HG03354 (cell line): Measurements from ENCODE around the gene AIRE.

Source experiments
- ATAC-seq: cut with Tn5 transposase; IDR thresholded peaks from one replicate; pipeline ENCODE4 v1.9.1; 2021; ENCODE audit warnings: mild to moderate bottlenecking; ENCODE audit not compliant: unreplicated experiment, poor library complexity, severe bottlenecking

AIRE gene

DNA sequence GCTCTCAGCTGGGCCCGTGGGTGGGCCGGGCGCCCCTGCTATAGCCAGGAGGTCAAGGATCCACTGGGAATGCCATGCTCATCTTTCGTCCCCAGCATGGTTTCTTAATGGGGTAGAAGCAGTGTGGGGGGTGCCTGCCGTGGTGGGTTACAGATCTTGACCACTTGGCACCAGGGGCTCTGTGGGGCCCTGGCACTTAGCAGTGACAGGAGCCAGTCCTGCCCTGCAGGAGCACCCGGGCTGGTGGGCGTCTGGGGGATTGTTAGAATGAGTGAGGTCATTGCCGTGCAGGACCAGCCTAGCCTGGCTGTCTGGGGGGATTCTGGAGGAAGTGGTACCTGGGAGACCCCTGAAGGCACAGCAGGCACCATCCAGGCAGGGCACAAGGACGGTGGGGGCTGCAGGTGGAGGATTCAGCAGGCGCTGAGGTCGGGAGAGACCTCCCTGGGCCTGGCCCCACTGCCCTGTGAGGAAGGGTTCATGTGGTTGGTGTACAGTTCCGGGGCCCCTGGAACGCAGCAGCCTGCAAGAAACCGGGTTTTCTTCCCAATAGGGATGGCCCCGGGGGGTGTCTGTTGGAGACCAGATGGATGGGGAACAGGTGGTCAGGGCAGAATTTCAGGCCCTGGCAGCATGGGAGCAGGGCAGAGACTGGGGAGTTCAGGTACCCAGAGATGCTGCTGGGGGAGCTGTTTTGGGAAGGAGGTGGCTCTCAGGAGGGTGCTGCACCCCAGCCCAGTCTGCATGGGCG is 4.8 kb downstream of the AIRE start:
- no peak for ATAC-seq

DNA sequence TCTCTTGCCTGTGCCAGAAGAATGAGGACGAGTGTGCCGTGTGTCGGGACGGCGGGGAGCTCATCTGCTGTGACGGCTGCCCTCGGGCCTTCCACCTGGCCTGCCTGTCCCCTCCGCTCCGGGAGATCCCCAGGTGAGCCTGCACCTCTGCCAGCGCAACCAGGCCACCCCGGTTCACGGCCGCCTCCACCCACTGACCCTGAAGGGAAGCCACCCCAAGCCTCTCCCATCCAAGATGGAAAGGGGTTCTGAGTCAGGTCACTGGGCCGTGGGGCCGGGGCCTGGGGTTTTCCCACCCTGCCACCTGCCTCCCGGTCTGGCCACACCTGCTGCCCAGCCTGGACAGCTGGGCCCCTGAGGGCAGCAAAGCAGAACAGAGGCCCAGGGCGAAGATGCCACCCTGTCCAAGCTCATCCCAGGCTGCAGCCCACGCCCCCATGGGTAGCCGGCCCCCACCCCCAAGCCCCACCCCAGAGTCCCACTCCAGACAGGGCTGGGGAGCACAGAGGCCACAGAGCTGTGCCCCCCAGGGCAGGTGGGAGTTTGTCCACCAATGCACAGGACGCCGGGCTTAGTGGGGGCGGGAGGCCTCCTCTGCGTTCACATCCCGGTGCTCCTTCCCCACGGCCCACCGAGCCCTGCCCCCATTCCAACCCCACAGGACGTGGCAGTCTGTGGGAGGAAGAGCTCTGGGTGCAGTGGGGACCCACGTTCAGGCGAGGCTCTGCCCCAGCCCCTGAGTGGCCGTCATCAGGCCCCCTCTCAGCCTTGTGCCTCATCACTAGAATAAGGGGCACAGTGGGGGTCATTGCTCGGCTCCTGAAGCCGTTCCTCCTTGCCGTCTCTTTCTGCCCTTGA is 5.6 kb downstream of the AIRE start:
- no peak for ATAC-seq

DNA sequence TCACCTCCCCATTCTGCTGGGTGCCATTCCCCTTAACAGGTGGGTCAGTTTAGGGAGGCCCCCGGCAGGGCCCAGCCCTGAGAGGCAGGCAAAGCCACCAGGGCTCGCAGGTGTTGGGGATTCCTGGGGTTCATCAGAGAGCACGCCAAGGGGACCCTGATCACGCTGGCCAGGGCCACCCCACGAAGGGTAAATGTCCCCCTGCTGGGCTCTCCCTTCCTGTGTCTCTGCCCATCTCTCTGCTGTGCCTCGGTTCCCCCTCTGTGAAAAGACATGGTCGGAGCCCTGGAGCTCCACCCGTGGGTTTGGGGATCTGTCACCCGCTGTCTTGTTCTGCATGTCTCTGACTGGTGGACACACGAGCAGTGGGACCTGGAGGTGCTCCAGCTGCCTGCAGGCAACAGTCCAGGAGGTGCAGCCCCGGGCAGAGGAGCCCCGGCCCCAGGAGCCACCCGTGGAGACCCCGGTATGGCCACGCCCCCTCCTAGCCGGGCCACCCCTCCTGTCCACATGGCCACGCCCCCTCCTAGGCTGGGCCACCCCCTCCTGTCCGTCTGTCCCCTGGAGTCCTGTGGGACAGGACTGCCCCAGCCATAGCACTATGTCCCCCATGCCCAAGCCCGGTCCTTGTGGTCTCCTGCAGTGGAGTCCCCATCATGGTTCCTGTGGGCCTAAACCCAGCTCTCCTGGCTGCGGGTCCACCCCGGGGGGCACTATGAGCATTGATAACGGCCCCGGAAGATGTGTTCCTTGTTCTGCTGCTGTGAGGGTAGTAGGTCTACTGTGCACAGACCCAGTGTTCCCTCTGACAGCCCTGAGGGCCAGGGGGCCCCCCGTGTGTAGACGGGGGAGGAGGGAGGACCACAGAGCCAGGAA is 6.5 kb downstream of the AIRE start:
- no peak for ATAC-seq

- ATAC-seq = no peak
Measured at GRCh38 chr21:44292812-44293195, 7.1 kb downstream of the AIRE start.

- no peak for ATAC-seq
Measured at GRCh38 chr21:44293551-44294231, 8.0 kb downstream of the AIRE start.

- no peak for ATAC-seq
Measured at GRCh38 chr21:44294391-44295162, 8.9 kb downstream of the AIRE start.

- ATAC-seq = no peak
Measured at GRCh38 chr21:44295163-44295573, 9.5 kb downstream of the AIRE start.

GRCh38 chr21:44295646-44296045 is 10.0 kb downstream of the AIRE start:
- no peak for ATAC-seq

- ATAC-seq = no peak
Measured at GRCh38 chr21:44296103-44296519, 10.4 kb downstream of the AIRE start.

DNA sequence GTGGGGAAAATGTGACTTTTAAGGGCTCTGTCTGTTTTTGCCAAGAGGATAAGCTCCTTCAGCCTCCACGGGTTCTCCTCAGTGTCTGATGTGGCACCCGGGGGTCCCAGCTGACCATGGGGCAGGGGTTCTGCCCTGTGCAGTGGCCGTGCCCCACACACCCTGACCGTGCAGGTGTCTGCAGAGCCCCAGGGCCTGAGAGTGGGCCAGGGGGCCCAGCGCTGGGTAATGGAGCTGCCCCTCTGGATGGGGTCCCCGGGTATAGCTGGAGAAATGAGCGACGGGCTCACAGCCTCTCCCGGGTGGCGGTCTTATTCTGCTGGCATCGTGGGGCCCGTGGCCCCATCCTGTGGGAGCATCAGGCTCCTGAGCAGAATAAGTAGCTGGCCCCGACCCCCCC is 11.2 kb downstream of the AIRE start:
- ATAC-seq = no peak

- ATAC-seq = no peak
Measured at GRCh38 chr21:44297525-44298290, 12.0 kb downstream of the AIRE start.

GRCh38 chr21:44298301-44298700 is 12.6 kb downstream of the AIRE start:
- no peak for ATAC-seq

DNA sequence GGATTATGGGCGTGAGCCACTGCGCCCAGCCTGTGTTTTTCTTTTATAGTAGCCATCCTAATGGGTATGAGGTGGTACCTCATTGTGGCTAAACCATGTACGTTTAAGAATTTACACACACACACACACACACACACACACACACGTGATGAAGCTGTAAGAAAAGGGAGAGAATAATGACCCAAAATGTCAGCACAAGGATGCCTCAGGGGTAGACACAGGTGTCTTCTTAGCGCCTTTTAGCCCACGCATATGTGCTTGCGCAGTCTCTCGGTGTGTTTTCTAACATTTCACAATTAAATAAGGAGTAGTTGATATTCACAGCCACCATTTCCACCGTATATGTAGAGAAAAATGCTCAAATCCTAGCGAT is 13.4 kb downstream of the AIRE start:
- no peak for ATAC-seq

- ATAC-seq = peak; percentile 62
Measured at GRCh38 chr21:44299458-44300261, 14.0 kb downstream of the AIRE start, which contains the start of gene PFKL. PFKL (plus strand) TSS chr21:44300053; CDS start chr21:44300106, 53 bp downstream.

- ATAC-seq = peak; percentile 28
Measured at GRCh38 chr21:44300262-44300959, 14.7 kb downstream of the AIRE start.

DNA sequence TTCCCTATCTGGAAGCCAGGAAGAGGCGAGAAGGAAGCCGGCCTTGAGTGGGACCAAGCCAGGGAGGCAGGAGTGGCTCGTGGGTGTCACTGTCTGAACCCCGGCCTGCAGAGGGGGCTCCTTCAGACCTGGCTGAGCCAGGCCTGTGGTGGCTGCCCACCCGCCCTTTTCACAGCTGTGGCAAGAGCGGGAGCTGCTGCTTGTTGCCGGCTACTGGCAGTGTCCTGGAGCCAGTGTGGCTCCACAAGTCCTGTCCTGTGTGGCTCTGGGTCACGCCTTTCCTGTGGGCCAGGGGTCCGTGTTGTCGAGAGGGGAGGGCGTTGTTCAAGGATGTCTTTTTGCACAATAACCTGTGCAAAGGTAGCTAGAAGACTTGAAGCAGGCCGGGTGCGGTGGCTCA is 15.5 kb downstream of the AIRE start:
- no peak for ATAC-seq

DNA sequence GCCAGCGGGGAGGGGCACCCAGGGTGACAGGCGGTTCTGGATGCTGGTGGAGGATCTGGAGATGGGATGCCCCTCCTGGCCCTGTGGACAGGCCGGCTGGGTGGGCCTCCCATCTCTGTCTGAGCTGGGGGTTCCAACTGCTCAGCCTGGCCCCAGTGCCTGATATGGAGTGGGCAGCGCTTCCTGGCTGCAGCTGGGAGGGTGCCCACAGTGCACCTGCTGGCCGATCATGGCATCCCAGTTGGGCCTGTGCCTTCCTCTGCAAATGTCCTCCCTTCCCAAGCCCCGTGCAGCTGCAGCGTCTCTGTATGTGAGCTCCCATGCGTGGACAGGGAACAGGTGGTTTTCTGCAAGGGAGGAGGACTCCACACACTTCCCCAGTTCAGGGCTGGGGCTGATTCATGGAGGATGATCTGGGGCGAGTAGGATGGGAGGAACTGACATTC is 16.3 kb downstream of the AIRE start:
- ATAC-seq = no peak
